PC-9 (cell line): ENCODE measurements around the gene HSPE1. TPM values are rescaled to one million over a fixed set of nuclear protein-coding genes. Genes with fewer than 3 reads are reported as not detected.

Experiments
- BruUV-seq: library from RNA; stranded (reverse); fragments of 400-500 nt; replicated peaks from 2 replicates; lab custom pipeline; 2021; lab: Mats Ljungman, UMichigan
- CTCF ChIA-PET: fragments of 300-600 bp; sonication (Branson Sonifier 250); formaldehyde crosslinking; loops from one replicate; lab custom pipeline; 2022; ENCODE audit warnings: antibody characterized with exemption; lab: Charles Lee
- POLR2A ChIA-PET: fragments of 300-600 bp; sonication (Branson Sonifier 250); formaldehyde crosslinking; loops from one replicate; lab custom pipeline; 2022; ENCODE audit warnings: antibody characterized with exemption; ENCODE audit not compliant: unreplicated experiment; lab: Charles Lee
- DNase-seq, 2 experiments: peaks; one replicate each; pipeline versions ENCODE4 v3.0.0 to v3.0.0-alpha.2; 2015 to 2022; ENCODE audit warnings: mixed read lengths in 1 of 2
- H2AFZ ChIP-seq: fragments of 200-600 bp; sonication (generic); 2 replicates; pipeline ENCODE4 v1.8.1; 2017; ENCODE audit warnings: antibody characterized with exemption
- H3F3A ChIP-seq: fragments of 200-600 bp; sonication (generic); 2 replicates; pipeline ENCODE4 v1.8.1; 2017; ENCODE audit warnings: antibody characterized with exemption, mild to moderate bottlenecking, low read depth; ENCODE audit not compliant: insufficient read depth
- H3K27ac ChIP-seq: fragments of 200-600 bp; sonication (generic); 2 replicates; pipeline ENCODE4 v1.6.1; 2016; ENCODE audit warnings: mixed run types
- H3K27me3 ChIP-seq: fragments of 200-600 bp; sonication (generic); 2 replicates; pipeline ENCODE4 v1.6.1; 2016; ENCODE audit warnings: low read depth, mixed run types; ENCODE audit not compliant: insufficient read depth
- H3K36me3 ChIP-seq: fragments of 200-600 bp; sonication (generic); 2 replicates; pipeline ENCODE4 v1.6.1; 2016; ENCODE audit warnings: low read depth, mixed run types
- H3K4me1 ChIP-seq: fragments of 200-600 bp; sonication (generic); replicated peaks from 2 replicates; pipeline ENCODE4 v1.6.1; 2016; ENCODE audit warnings: mixed run types; ENCODE audit not compliant: insufficient read depth
- H3K4me2 ChIP-seq: fragments of 200-600 bp; sonication (generic); 2 replicates; pipeline ENCODE4 v1.6.1; 2017; ENCODE audit warnings: mixed run types
- H3K4me3 ChIP-seq: fragments of 200-600 bp; sonication (generic); 2 replicates; pipeline ENCODE4 v1.6.1; 2016; ENCODE audit warnings: mixed run types
- H3K79me2 ChIP-seq: fragments of 200-600 bp; sonication (generic); 2 replicates; pipeline ENCODE4 v1.6.1; 2017; ENCODE audit warnings: low read depth, mixed run types
- H3K9me2 ChIP-seq: fragments of 200-600 bp; sonication (generic); 2 replicates; pipeline ENCODE4 v1.8.1; 2017; ENCODE audit warnings: mild to moderate bottlenecking; ENCODE audit not compliant: insufficient read depth
- H3K9me3 ChIP-seq: fragments of 200-600 bp; sonication (generic); 2 replicates; pipeline ENCODE4 v1.8.1; 2016; ENCODE audit warnings: low read depth; ENCODE audit not compliant: insufficient read depth
- H4K20me1 ChIP-seq: fragments of 200-600 bp; sonication (generic); 2 replicates; pipeline ENCODE4 v1.8.1; 2017; ENCODE audit not compliant: insufficient read depth
- CTCF ChIP-seq: fragments of 200-600 bp; sonication (generic); conservative IDR thresholded peaks from 2 replicates; pipeline ENCODE4 v1.6.1; 2017; ENCODE audit warnings: mixed run types, antibody characterized with exemption, mild to moderate bottlenecking, moderate library complexity
- EZH2 ChIP-seq: fragments of 200-600 bp; sonication (generic); IDR thresholded peaks from 2 replicates; pipeline ENCODE4 v1.8.0; 2017; ENCODE audit warnings: antibody characterized with exemption, low read depth
- intact Hi-C: fragments of 100-400 bp; cut with micrococcal nuclease; formaldehyde crosslinking; loops from one replicate; pipeline ENCODE4 v1.10.0; 2022; ENCODE audit not compliant: unreplicated experiment
- total RNA-seq: library from RNA; stranded (reverse); gene quantifications from 2 replicates; pipeline ENCODE4 v1.2.3, GENCODE V29; 2021

Gene HSPE1
- total RNA-seq, 1 experiment from 2014 or later = 219 TPM

- peaks cover 58% of the 10 kb centered on the region; the same call in 1 of the 2 replicates for H3F3A ChIP-seq
- TSS peak; percentile 38 for BruUV-seq
- no peaks in the 10 kb centered on the region for H3K9me3 ChIP-seq
- H3K79me2 ChIP-seq = peaks cover 94% of the 10 kb centered on the region
- H3K9me2 ChIP-seq = no peaks in the 10 kb centered on the region
- no peak for TF ChIP-seq CTCF
- TF ChIP-seq EZH2 = no peak
- CTCF ChIA-PET = interaction anchor here (0.9 kb wide), 1 partner anchor 46 kb away, joined by 4 read pairs; no protein-coding TSS in a partner anchor
- no peaks in the 10 kb centered on the region for H3K27me3 ChIP-seq
- H3K4me3 ChIP-seq = peak overlapping the region; percentile 99
- POLR2A ChIA-PET = interaction anchor here (0.7 to 1.0 kb wide), 2 partner anchors 16 to 18 kb away, joined by 4 to 8 read pairs; partner anchors contain the start of gene MOB4
- H3K4me2 ChIP-seq = peak overlapping the region; percentile 93
- peak overlapping the region; percentile 74 for H3K27ac ChIP-seq
- H3K36me3 ChIP-seq = peaks cover 69% of the 10 kb centered on the region
- H3K4me1 ChIP-seq = peaks cover 43% of the 10 kb centered on the region
- intact Hi-C loops = no loop called here
- peak in 1 of 2 experiments; percentile 31 for DNase-seq
- peak overlapping the region; percentile 35 for H2AFZ ChIP-seq
- peaks cover 67% of the 10 kb centered on the region for H4K20me1 ChIP-seq
Measured at GRCh38 chr2:197498937-197499593, 1.1 kb upstream of the HSPE1 start.

- H3K4me3 ChIP-seq = peak overlapping the region; percentile 99
- H3K36me3 ChIP-seq = peaks cover 64% of the 10 kb centered on the region
- H3K27me3 ChIP-seq = no peaks in the 10 kb centered on the region
- POLR2A ChIA-PET = interaction anchor here (0.6 to 0.8 kb wide), 4 partner anchors 16 to 376 kb away, joined by 4 to 8 read pairs (median 6); no protein-coding TSS in a partner anchor
- no peak for DNase-seq
- intact Hi-C loops = loop anchor here (1.0 to 5.0 kb wide), 4 partner anchors 15 to 207 kb away; partner anchors contain the start of genes COQ10B, MARS2 and SF3B1
- peaks cover 39% of the 10 kb centered on the region for H3K4me1 ChIP-seq
- H3K79me2 ChIP-seq = peaks cover 87% of the 10 kb centered on the region
- H3K9me2 ChIP-seq = no peaks in the 10 kb centered on the region
- CTCF ChIA-PET = no interaction called here
- H2AFZ ChIP-seq = peak overlapping the region; percentile 66
- H3K9me3 ChIP-seq = no peaks in the 10 kb centered on the region
- no peak for TF ChIP-seq EZH2
- TF ChIP-seq CTCF = no peak
- H3K4me2 ChIP-seq = peak overlapping the region; percentile 88
- TSS peak; percentile 69 for BruUV-seq
- H3F3A ChIP-seq = peaks cover 49% of the 10 kb centered on the region; the same call in 1 of the 2 replicates
- H3K27ac ChIP-seq = peak overlapping the region; percentile 74
- H4K20me1 ChIP-seq = peaks cover 52% of the 10 kb centered on the region
Measured at GRCh38 chr2:197500503-197501131, 438 bp downstream of the HSPE1 start.

- Histone ChIP-seq H3K9me2 (no peaks in the 10 kb centered on the region), H3K27me3 (no peaks in the 10 kb centered on the region), H3K9me3 (no peaks in the 10 kb centered on the region), H2AFZ (no peak overlapping the region), H3K36me3 (peaks cover 49% of the 10 kb centered on the region), H3K27ac (no peak overlapping the region; the same call in 1 of the 2 replicates), H3K4me1 (peaks cover 23% of the 10 kb centered on the region), H3F3A (peaks cover 34% of the 10 kb centered on the region; the same call in 1 of the 2 replicates), H4K20me1 (peaks cover 36% of the 10 kb centered on the region), H3K79me2 (peaks cover 71% of the 10 kb centered on the region), H3K4me2 (peak overlapping the region; percentile 88), H3K4me3 (peak overlapping the region; percentile 99)
- ChIA-PET POLR2A (no interaction called here), CTCF (no interaction called here)
- TF ChIP-seq CTCF = no peak
- no peak for TF ChIP-seq EZH2
- no peak for DNase-seq
- intact Hi-C loops = loop anchor here (5.0 kb wide), 1 partner anchor 205 kb away; the partner anchor contains the start of gene MARS2
- BruUV-seq = no TSS peak
Measured at GRCh38 chr2:197502201-197502600, 2.0 kb downstream of the HSPE1 start.
